Trophoblast cell (in vitro differentiated cells and primary cell): ENCODE data around the gene TECPR1.
A peak's percentile ranks its signal among the peaks of the same experiment; 100 is the strongest.

ENCODE experiments used
- DNase-seq, 2 donors: peaks; one replicate each; pipeline ENCODE4 v3.0.0-alpha.2; 2016
- H2AFZ ChIP-seq: 2 replicates; pipeline ENCODE4 v1.6.1; 2013; ENCODE audit warnings: low read length, moderate library complexity, mild to moderate bottlenecking; ENCODE audit not compliant: insufficient read depth, poor library complexity
- H2AK5ac ChIP-seq: 2 replicates; pipeline ENCODE4 v1.6.1; 2013; ENCODE audit warnings: mild to moderate bottlenecking, low read length
- H2BK120ac ChIP-seq: 2 replicates; pipeline ENCODE4 v1.6.1; 2013; ENCODE audit warnings: low read length, mild to moderate bottlenecking, moderate library complexity; ENCODE audit not compliant: insufficient read depth, poor library complexity
- H2BK12ac ChIP-seq: 2 replicates; pipeline ENCODE4 v1.6.1; 2013; ENCODE audit warnings: mild to moderate bottlenecking, low read length, moderate library complexity
- H2BK5ac ChIP-seq: 2 replicates; pipeline ENCODE4 v1.6.1; 2013; ENCODE audit warnings: low read length, low read depth, moderate library complexity, mild to moderate bottlenecking; ENCODE audit not compliant: poor library complexity
- H3K14ac ChIP-seq: 2 replicates; pipeline ENCODE4 v1.6.1; 2013; ENCODE audit warnings: mild to moderate bottlenecking, low read length
- H3K18ac ChIP-seq: 2 replicates; pipeline ENCODE4 v1.6.1; 2013; ENCODE audit warnings: mild to moderate bottlenecking, low read length
- H3K23ac ChIP-seq: 2 replicates; pipeline ENCODE4 v1.6.1; 2013; ENCODE audit warnings: low read length
- H3K27ac ChIP-seq: 2 replicates; pipeline ENCODE4 v1.5.1; 2013; ENCODE audit warnings: low read depth, mild to moderate bottlenecking, inconsistent platforms, low read length, moderate library complexity
- H3K27me3 ChIP-seq: 2 replicates; pipeline ENCODE4 v1.6.1; 2013; ENCODE audit warnings: inconsistent platforms, mild to moderate bottlenecking, low read length, moderate library complexity; ENCODE audit not compliant: insufficient read depth
- H3K36me3 ChIP-seq, 2 experiments: 1 replicate in 1 of 2; 2 replicates in 1 of 2; pipeline ENCODE4 v1.6.1; 2013; ENCODE audit warnings: low read length in 2 of 2, mild to moderate bottlenecking in 2 of 2, moderate library complexity in 1 of 2; ENCODE audit not compliant: insufficient read depth in 2 of 2, control insufficient read depth in 1 of 2
- H3K4ac ChIP-seq: 2 replicates; pipeline ENCODE4 v1.6.1; 2013; ENCODE audit warnings: low read depth, mild to moderate bottlenecking, low read length, moderate library complexity
- H3K4me1 ChIP-seq, 2 experiments: 1 replicate in 1 of 2; 2 replicates in 1 of 2; pipeline ENCODE4 v1.6.1; 2013; ENCODE audit warnings: low read length in 2 of 2, mild to moderate bottlenecking in 2 of 2, moderate library complexity in 1 of 2; ENCODE audit not compliant: insufficient read depth in 2 of 2, control insufficient read depth in 1 of 2
- H3K4me2 ChIP-seq: 2 replicates; pipeline ENCODE4 v1.6.1; 2013; ENCODE audit warnings: inconsistent platforms, mild to moderate bottlenecking, low read length, moderate library complexity
- H3K4me3 ChIP-seq: 2 replicates; pipeline ENCODE4 v1.5.1; 2013; ENCODE audit warnings: mild to moderate bottlenecking, low read depth, low read length, inconsistent platforms
- H3K79me1 ChIP-seq: one replicate; pipeline ENCODE4 v1.6.1; 2013; ENCODE audit warnings: low read length
- H3K79me2 ChIP-seq: 2 replicates; pipeline ENCODE4 v1.6.1; 2013; ENCODE audit warnings: low read length, mild to moderate bottlenecking; ENCODE audit not compliant: control insufficient read depth, insufficient read depth, poor library complexity
- H3K9ac ChIP-seq: 2 replicates; pipeline ENCODE4 v1.6.1; 2013; ENCODE audit warnings: mild to moderate bottlenecking, low read length
- H3K9me3 ChIP-seq: 2 replicates; pipeline ENCODE4 v1.6.1; 2013; ENCODE audit warnings: low read depth, mild to moderate bottlenecking, control low read depth, inconsistent platforms, low read length; ENCODE audit not compliant: insufficient read depth
- H4K12ac ChIP-seq: 2 replicates; pipeline ENCODE4 v1.6.1; 2013; ENCODE audit warnings: low read depth, mild to moderate bottlenecking, low read length, moderate library complexity
- H4K8ac ChIP-seq: 2 replicates; pipeline ENCODE4 v1.6.1; 2013; ENCODE audit warnings: low read depth, mild to moderate bottlenecking, low read length, moderate library complexity
- H4K91ac ChIP-seq: one replicate; pipeline ENCODE4 v1.6.1; 2013; ENCODE audit warnings: low read depth, mild to moderate bottlenecking, low read length, moderate library complexity
- WGBS: extraction: QIAGEN DNeasy Blood & Tissue Kit; methylation state at CpG from one replicate; pipeline ENCODE4 v1.1.7; 2013; ENCODE audit warnings: missing lambda C conversion rate; ENCODE audit not compliant: insufficient read length, insufficient coverage; ENCODE audit errors: extremely low coverage; 5-methylcytosine and 5-hydroxymethylcytosine counted together

Gene TECPR1

GRCh38 chr7:98177553-98177952 is 74.5 kb downstream of the TECPR1 start:
- peaks cover 3 to 7% of the 10 kb centered on the region in 2 experiments for H3K36me3 ChIP-seq
- H2AK5ac ChIP-seq, result no peak overlapping the region
- H2AFZ ChIP-seq, result no peak overlapping the region

GRCh38 chr7:98175260-98175940 is 76.6 kb downstream of the TECPR1 start:
- peaks cover 5 to 8% of the 10 kb centered on the region in 2 experiments for H3K4me1 ChIP-seq
- no peak overlapping the region for H3K9ac ChIP-seq
- no peak overlapping the region for H2AK5ac ChIP-seq
- H3K4me2 ChIP-seq, result no peak overlapping the region
- H3K79me2 ChIP-seq, result peaks cover 2% of the 10 kb centered on the region
- H3K27ac ChIP-seq, result peak overlapping the region; percentile 38
- H3K14ac ChIP-seq, result no peak overlapping the region
- peaks cover 7 to 10% of the 10 kb centered on the region in 2 experiments for H3K36me3 ChIP-seq
- H3K4ac ChIP-seq, result no peak overlapping the region
- H3K4me3 ChIP-seq, result no peak overlapping the region
- H2AFZ ChIP-seq, result no peak overlapping the region
- DNase-seq, result peak in 1 of 2 donors; percentile 13
- H2BK120ac ChIP-seq, result peak overlapping the region; percentile 38
- no peaks in the 10 kb centered on the region for H3K9me3 ChIP-seq
- H3K27me3 ChIP-seq, result no peaks in the 10 kb centered on the region
- H4K8ac ChIP-seq, result no peak overlapping the region
- no peak overlapping the region for H4K91ac ChIP-seq
- no CpG with 5 or more reads among the region's 8 CpGs for WGBS
- H4K12ac ChIP-seq, result no peak overlapping the region
- no peak overlapping the region for H3K23ac ChIP-seq
- H3K79me1 ChIP-seq, result peaks cover 5% of the 10 kb centered on the region
- H2BK12ac ChIP-seq, result no peak overlapping the region
- H2BK5ac ChIP-seq, result no peak overlapping the region
- H3K18ac ChIP-seq, result no peak overlapping the region

More at GRCh38 chr7:98177553-98177952, 74.5 kb downstream of the TECPR1 start:
- H2BK12ac ChIP-seq, result no peak overlapping the region
- peaks cover 5 to 8% of the 10 kb centered on the region in 2 experiments for H3K4me1 ChIP-seq
- H2BK120ac ChIP-seq, result no peak overlapping the region
- H3K4ac ChIP-seq, result no peak overlapping the region
- H2BK5ac ChIP-seq, result no peak overlapping the region
- no peak overlapping the region for H3K18ac ChIP-seq
- H4K8ac ChIP-seq, result no peak overlapping the region
- no peak overlapping the region for H3K23ac ChIP-seq
- H3K27me3 ChIP-seq, result no peaks in the 10 kb centered on the region
- no peaks in the 10 kb centered on the region for H3K9me3 ChIP-seq
- no peak overlapping the region for H4K91ac ChIP-seq
- H3K79me1 ChIP-seq, result peaks cover 5% of the 10 kb centered on the region
- no peak overlapping the region for H3K14ac ChIP-seq
- peaks cover 2% of the 10 kb centered on the region for H3K79me2 ChIP-seq
- no peak overlapping the region for H3K9ac ChIP-seq
- H3K4me2 ChIP-seq, result no peak overlapping the region
- H3K4me3 ChIP-seq, result no peak overlapping the region
- no peak overlapping the region for H4K12ac ChIP-seq
- no peak overlapping the region for H3K27ac ChIP-seq
- no peak for DNase-seq
- no CpG with 5 or more reads among the region's 6 CpGs for WGBS

GRCh38 chr7:98174334-98175259 is 77.4 kb downstream of the TECPR1 start:
- Histone ChIP-seq H3K4me1 (peaks cover 5 to 8% of the 10 kb centered on the region in 2 experiments), H3K79me2 (peaks cover 2% of the 10 kb centered on the region), H3K27me3 (no peaks in the 10 kb centered on the region), H2BK120ac (peak overlapping the region; percentile 38), H3K18ac (no peak overlapping the region), H3K9ac (no peak overlapping the region), H4K91ac (peak overlapping the region; percentile 31), H3K79me1 (peaks cover 5% of the 10 kb centered on the region), H4K8ac (no peak overlapping the region), H3K36me3 (peaks cover 7 to 10% of the 10 kb centered on the region in 2 experiments), H3K4ac (no peak overlapping the region), H3K14ac (no peak overlapping the region), H2BK5ac (no peak overlapping the region), H3K27ac (no peak overlapping the region), H3K9me3 (no peaks in the 10 kb centered on the region), H2AK5ac (no peak overlapping the region), H3K4me3 (no peak overlapping the region), H3K4me2 (no peak overlapping the region), H2AFZ (no peak overlapping the region), H2BK12ac (no peak overlapping the region), H4K12ac (no peak overlapping the region), H3K23ac (no peak overlapping the region)
- WGBS, result no CpG with 5 or more reads among the region's 20 CpGs
- DNase-seq, result no peak

- Histone ChIP-seq H3K27me3 (no peaks in the 10 kb centered on the region), H4K12ac (no peak overlapping the region), H3K4me1 (peaks cover 0 to 4% of the 10 kb centered on the region in 2 experiments), H2AK5ac (no peak overlapping the region), H3K4ac (no peak overlapping the region), H3K4me3 (no peak overlapping the region), H4K91ac (no peak overlapping the region), H2BK12ac (no peak overlapping the region), H2BK5ac (no peak overlapping the region), H3K9me3 (no peaks in the 10 kb centered on the region), H3K79me2 (no peaks in the 10 kb centered on the region), H3K36me3 (peaks cover 2 to 10% of the 10 kb centered on the region in 2 experiments), H3K27ac (no peak overlapping the region), H3K79me1 (peaks cover 2% of the 10 kb centered on the region), H3K23ac (no peak overlapping the region), H4K8ac (no peak overlapping the region), H3K9ac (no peak overlapping the region), H3K4me2 (no peak overlapping the region), H3K18ac (no peak overlapping the region), H3K14ac (no peak overlapping the region), H2AFZ (no peak overlapping the region), H2BK120ac (no peak overlapping the region)
- no peak for DNase-seq
- no CpG with 5 or more reads among the region's 24 CpGs for WGBS
Observed at GRCh38 chr7:98171449-98171848, 80.6 kb downstream of the TECPR1 start.
